ENCODE results near the gene CREG1. TPM values are rescaled to one million over a fixed set of nuclear protein-coding genes. Genes with fewer than 3 reads are reported as not detected.

Gene CREG1
- total RNA-seq, 1 experiment from 2014 or later: 63.9 TPM

DNA sequence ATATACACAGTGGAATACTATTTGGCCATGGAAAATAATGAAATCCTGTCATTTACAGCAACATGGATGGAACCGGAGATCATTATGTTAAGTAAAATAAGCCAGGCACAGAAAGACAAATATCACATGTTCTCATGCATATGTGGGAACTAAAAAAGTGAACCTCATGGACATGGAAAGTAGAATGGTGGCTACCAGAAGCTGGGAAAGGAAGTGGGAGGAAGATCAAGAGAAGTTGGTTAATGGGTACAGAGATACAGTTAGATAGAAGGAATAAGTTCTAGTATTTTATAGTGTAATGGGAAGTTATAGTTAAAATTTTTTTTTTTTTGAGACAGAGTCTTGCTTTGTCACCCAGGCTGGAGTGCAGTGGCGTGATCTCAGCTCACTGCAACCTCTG lies 34.8 kb upstream of the CREG1 start:
- DNase-seq (no peak), ATAC-seq (no peak)
- no peaks in the 10 kb centered on the region for H3K4me1 ChIP-seq (ENCODE audit: insufficient read depth, low read length)
- ChIA-PET CTCF (no interaction called here), POLR2A (ENCODE audit: unreplicated experiment) (interaction anchor here (0.6 kb wide), 1 partner anchor 323 kb away, joined by 3 read pairs; no protein-coding TSS in a partner anchor)
- H3F3A ChIP-seq (ENCODE audit: low read length, unreplicated experiment): no peaks in the 10 kb centered on the region
- no TSS peak for BruUV-seq (replicated peaks)
- intact Hi-C loops (cut with micrococcal nuclease): no loop called here
- no peak overlapping the region for H3K9ac ChIP-seq (ENCODE audit: low read length)
- no peak overlapping the region for H3K4me2 ChIP-seq (ENCODE audit: low read length)
- H3K27ac ChIP-seq (ENCODE audit: low read length): no peak overlapping the region
- H3K27me3 ChIP-seq (ENCODE audit: low read length): peaks cover 43% of the 10 kb centered on the region
- no peaks in the 10 kb centered on the region for H3K9me2 ChIP-seq (replicated peaks; ENCODE audit: low read length)
- no peak overlapping the region for H2AFZ ChIP-seq (ENCODE audit: low read length)
- TF ChIP-seq EZH2phosphoT487 (IDR thresholded peaks at IDR 0.05; ENCODE audit: borderline replicate concordance, low read length): no peak
- TF ChIP-seq EZH2 (IDR thresholded peaks at IDR 0.05; ENCODE audit: low read length, unreplicated experiment): no peak
- TF ChIP-seq, protein P1, sequence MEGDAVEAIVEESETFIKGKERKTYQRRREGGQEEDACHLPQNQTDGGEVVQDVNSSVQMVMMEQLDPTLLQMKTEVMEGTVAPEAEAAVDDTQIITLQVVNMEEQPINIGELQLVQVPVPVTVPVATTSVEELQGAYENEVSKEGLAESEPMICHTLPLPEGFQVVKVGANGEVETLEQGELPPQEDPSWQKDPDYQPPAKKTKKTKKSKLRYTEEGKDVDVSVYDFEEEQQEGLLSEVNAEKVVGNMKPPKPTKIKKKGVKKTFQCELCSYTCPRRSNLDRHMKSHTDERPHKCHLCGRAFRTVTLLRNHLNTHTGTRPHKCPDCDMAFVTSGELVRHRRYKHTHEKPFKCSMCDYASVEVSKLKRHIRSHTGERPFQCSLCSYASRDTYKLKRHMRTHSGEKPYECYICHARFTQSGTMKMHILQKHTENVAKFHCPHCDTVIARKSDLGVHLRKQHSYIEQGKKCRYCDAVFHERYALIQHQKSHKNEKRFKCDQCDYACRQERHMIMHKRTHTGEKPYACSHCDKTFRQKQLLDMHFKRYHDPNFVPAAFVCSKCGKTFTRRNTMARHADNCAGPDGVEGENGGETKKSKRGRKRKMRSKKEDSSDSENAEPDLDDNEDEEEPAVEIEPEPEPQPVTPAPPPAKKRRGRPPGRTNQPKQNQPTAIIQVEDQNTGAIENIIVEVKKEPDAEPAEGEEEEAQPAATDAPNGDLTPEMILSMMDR (conservative IDR thresholded peaks at IDR 0.05; ENCODE audit: low read depth, low read length): no peak
- H3K79me2 ChIP-seq (ENCODE audit: low read length): no peaks in the 10 kb centered on the region
- no peaks in the 10 kb centered on the region for H3K36me3 ChIP-seq (ENCODE audit: low read depth, low read length)
- no peak overlapping the region for H3K4me3 ChIP-seq (ENCODE audit: low read length)
- no peaks in the 10 kb centered on the region for H3K9me3 ChIP-seq (ENCODE audit: low read length)
- H4K20me1 ChIP-seq (ENCODE audit: low read length): no peaks in the 10 kb centered on the region

DNA sequence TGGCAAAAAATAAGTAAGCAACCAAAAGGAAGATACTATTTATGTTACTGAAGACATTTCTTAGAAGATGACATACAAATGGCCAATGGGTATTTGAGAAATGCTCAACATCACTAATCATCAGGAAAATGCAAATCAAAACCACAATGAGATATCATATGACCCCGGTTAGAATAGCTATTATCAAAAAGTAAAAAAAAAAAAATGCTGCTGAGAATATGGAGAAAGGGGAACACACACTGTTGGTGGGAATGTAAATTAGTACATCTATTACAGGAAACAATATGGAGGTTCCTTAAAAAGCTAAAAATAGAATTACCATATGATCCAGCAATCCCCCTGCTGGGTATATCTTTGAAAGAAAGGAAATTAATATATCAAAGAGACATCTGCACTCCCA lies 34.3 kb upstream of the CREG1 start:
- Histone ChIP-seq H2AFZ (ENCODE audit: low read length) (no peak overlapping the region), H3K27ac (ENCODE audit: low read length) (no peak overlapping the region), H3F3A (ENCODE audit: low read length, unreplicated experiment) (no peaks in the 10 kb centered on the region), H4K20me1 (ENCODE audit: low read length) (no peaks in the 10 kb centered on the region), H3K79me2 (ENCODE audit: low read length) (no peaks in the 10 kb centered on the region), H3K9me3 (ENCODE audit: low read length) (no peaks in the 10 kb centered on the region), H3K9me2 (replicated peaks; ENCODE audit: low read length) (no peaks in the 10 kb centered on the region), H3K4me2 (ENCODE audit: low read length) (no peak overlapping the region), H3K27me3 (ENCODE audit: low read length) (peaks cover 42% of the 10 kb centered on the region), H3K36me3 (ENCODE audit: low read depth, low read length) (no peaks in the 10 kb centered on the region), H3K4me1 (ENCODE audit: insufficient read depth, low read length) (no peaks in the 10 kb centered on the region), H3K9ac (ENCODE audit: low read length) (no peak overlapping the region), H3K4me3 (ENCODE audit: low read length) (no peak overlapping the region)
- intact Hi-C loops (cut with micrococcal nuclease): no loop called here
- TF ChIP-seq, protein P1 (conservative IDR thresholded peaks at IDR 0.05; ENCODE audit: low read depth, low read length): no peak
- TF ChIP-seq EZH2 (IDR thresholded peaks at IDR 0.05; ENCODE audit: low read length, unreplicated experiment) (no peak), EZH2phosphoT487 (IDR thresholded peaks at IDR 0.05; ENCODE audit: borderline replicate concordance, low read length) (no peak)
- ChIA-PET POLR2A (ENCODE audit: unreplicated experiment) (interaction anchor here (0.6 kb wide), 1 partner anchor 324 kb away, joined by 3 read pairs; no protein-coding TSS in a partner anchor), CTCF (no interaction called here)
- BruUV-seq (replicated peaks): no TSS peak
- DNase-seq (no peak), ATAC-seq (no peak)

- Histone ChIP-seq H3K9me2 (replicated peaks; ENCODE audit: low read length) (no peaks in the 10 kb centered on the region), H3K4me2 (ENCODE audit: low read length) (no peak overlapping the region), H3K36me3 (ENCODE audit: low read depth, low read length) (no peaks in the 10 kb centered on the region), H3K4me1 (ENCODE audit: insufficient read depth, low read length) (no peaks in the 10 kb centered on the region), H3F3A (ENCODE audit: low read length, unreplicated experiment) (no peaks in the 10 kb centered on the region), H2AFZ (ENCODE audit: low read length) (no peak overlapping the region), H3K9ac (ENCODE audit: low read length) (no peak overlapping the region), H3K79me2 (ENCODE audit: low read length) (no peaks in the 10 kb centered on the region), H3K27ac (ENCODE audit: low read length) (no peak overlapping the region), H3K27me3 (ENCODE audit: low read length) (peaks cover 46% of the 10 kb centered on the region), H3K9me3 (ENCODE audit: low read length) (no peaks in the 10 kb centered on the region), H4K20me1 (ENCODE audit: low read length) (no peaks in the 10 kb centered on the region), H3K4me3 (ENCODE audit: low read length) (no peak overlapping the region)
- POLR2A ChIA-PET (ENCODE audit: unreplicated experiment): no interaction called here
- no TSS peak for BruUV-seq (replicated peaks)
- intact Hi-C loops (cut with micrococcal nuclease): no loop called here
- no peak for DNase-seq
- CTCF ChIA-PET: no interaction called here
- TF ChIP-seq EZH2phosphoT487 (IDR thresholded peaks at IDR 0.05; ENCODE audit: borderline replicate concordance, low read length) (no peak), EZH2 (IDR thresholded peaks at IDR 0.05; ENCODE audit: low read length, unreplicated experiment) (no peak)
- TF ChIP-seq, protein P1 (conservative IDR thresholded peaks at IDR 0.05; ENCODE audit: low read depth, low read length): no peak
- ATAC-seq: no peak
These were observed 33.8 kb upstream of the CREG1 start for GRCh38 chr1:167587342-167587741.

Data from PC-3 (cell line).